NCI-H1436 (cell line): ENCODE results near the gene PRKD3.

ENCODE experiments used
- DNase-seq: peaks from one replicate; lab custom pipeline; 2025; lab: John Stamatoyannopoulos, UW

The PRKD3 gene

GRCh38 chr2:37324786-37325624 is at the start of gene PRKD3:
Gene PRKD3 (minus strand): TSS chr2:37324833. CDS start chr2:37316524, 8,309 bp downstream.
- DNase-seq = peak; percentile 65

GRCh38 chr2:37372000-37372399 is 47.4 kb upstream of the PRKD3 start:
- DNase-seq = no peak

- DNase-seq = no peak
Measured at GRCh38 chr2:37370666-37371065, 46.0 kb upstream of the PRKD3 start.

GRCh38 chr2:37367984-37368383 is 43.4 kb upstream of the PRKD3 start:
- DNase-seq = no peak

GRCh38 chr2:37367310-37367709 is 42.7 kb upstream of the PRKD3 start:
- no peak for DNase-seq

GRCh38 chr2:37366773-37367172 is 42.1 kb upstream of the PRKD3 start:
- no peak for DNase-seq

- DNase-seq = no peak
Measured at GRCh38 chr2:37365669-37366068, 41.0 kb upstream of the PRKD3 start.

GRCh38 chr2:37364351-37364750 is 39.7 kb upstream of the PRKD3 start:
- DNase-seq = no peak

- DNase-seq = no peak
Measured at GRCh38 chr2:37361994-37362698, 37.5 kb upstream of the PRKD3 start.

GRCh38 chr2:37361216-37361815 is 36.7 kb upstream of the PRKD3 start:
- DNase-seq = no peak

- no peak for DNase-seq
Measured at GRCh38 chr2:37358466-37358865, 33.8 kb upstream of the PRKD3 start.

- no peak for DNase-seq
Measured at GRCh38 chr2:37357530-37357929, 32.9 kb upstream of the PRKD3 start.

- DNase-seq = no peak
Measured at GRCh38 chr2:37357069-37357468, 32.4 kb upstream of the PRKD3 start.

- DNase-seq = no peak
Measured at GRCh38 chr2:37356299-37356698, 31.7 kb upstream of the PRKD3 start.

GRCh38 chr2:37355735-37356134 is 31.1 kb upstream of the PRKD3 start:
- DNase-seq = no peak

GRCh38 chr2:37354531-37354930 is 29.9 kb upstream of the PRKD3 start:
- DNase-seq = no peak

GRCh38 chr2:37350034-37350433 is 25.4 kb upstream of the PRKD3 start:
- no peak for DNase-seq

- no peak for DNase-seq
Measured at GRCh38 chr2:37349231-37349860, 24.7 kb upstream of the PRKD3 start.

- no peak for DNase-seq
Measured at GRCh38 chr2:37348155-37348554, 23.5 kb upstream of the PRKD3 start.

GRCh38 chr2:37344453-37345361 is 20.1 kb upstream of the PRKD3 start, which contains the start of gene QPCT:
Gene QPCT (plus strand): TSS chr2:37344630. CDS start chr2:37344732, 102 bp downstream.
- no peak for DNase-seq
